Bronchial epithelial cell (primary cell): ENCODE measurements around the gene MARCHF10. TPM values are rescaled to one million over a fixed set of nuclear protein-coding genes. Genes with fewer than 3 reads are reported as not detected.
"Not testable (repeated sequence)": the region's sequence is repeated elsewhere in the genome, so short reads cannot be mapped to it uniquely, and the experiment has no call there.

Experiments used
- DNase-seq: peaks from one replicate; pipeline ENCODE4 v3.0.0-alpha.2; 2010; ENCODE audit warnings: low read depth
- FAIRE-seq: peaks from 2 replicates; lab custom pipeline; 2011; peaks lifted over from hg19 to GRCh38; lab: Jason Lieb, UNC
- H3K27me3 ChIP-seq: 2 replicates; pipeline ENCODE4 v1.5.1; 2011; ENCODE audit warnings: low read length; ENCODE audit not compliant: control insufficient read depth, insufficient read depth
- H3K36me3 ChIP-seq: 2 replicates; pipeline ENCODE4 v1.5.1; 2011; ENCODE audit warnings: low read length; ENCODE audit not compliant: control insufficient read depth, insufficient read depth
- H3K4me3 ChIP-seq: 2 replicates; pipeline ENCODE4 v1.5.1; 2011; ENCODE audit warnings: mild to moderate bottlenecking, low read depth, low read length, control low read depth
- CTCF ChIP-seq: IDR thresholded peaks from 2 replicates; pipeline ENCODE4 v1.5.1; 2011; ENCODE audit warnings: mild to moderate bottlenecking, moderate library complexity, low read length, control low read depth, inconsistent platforms; ENCODE audit not compliant: insufficient read depth, severe bottlenecking
- total RNA-seq: library from RNA; depleted of rRNA; stranded (reverse); fragments of >200 nt; gene quantifications from 2 replicates; pipeline ENCODE4 v1.2.1, GENCODE V29; 2014

The MARCHF10 gene
- total RNA-seq, 1 donor from 2014 or later, result not detected

- TF ChIP-seq CTCF, result no peak
- Histone ChIP-seq H3K4me3 (no peak overlapping the region), H3K27me3 (no peaks in the 10 kb centered on the region), H3K36me3 (no peaks in the 10 kb centered on the region)
- FAIRE-seq, result no peak
- peak; percentile 46 for DNase-seq
These were observed 44.1 kb upstream of the MARCHF10 start for GRCh38 chr17:62852195-62852594.

DNA sequence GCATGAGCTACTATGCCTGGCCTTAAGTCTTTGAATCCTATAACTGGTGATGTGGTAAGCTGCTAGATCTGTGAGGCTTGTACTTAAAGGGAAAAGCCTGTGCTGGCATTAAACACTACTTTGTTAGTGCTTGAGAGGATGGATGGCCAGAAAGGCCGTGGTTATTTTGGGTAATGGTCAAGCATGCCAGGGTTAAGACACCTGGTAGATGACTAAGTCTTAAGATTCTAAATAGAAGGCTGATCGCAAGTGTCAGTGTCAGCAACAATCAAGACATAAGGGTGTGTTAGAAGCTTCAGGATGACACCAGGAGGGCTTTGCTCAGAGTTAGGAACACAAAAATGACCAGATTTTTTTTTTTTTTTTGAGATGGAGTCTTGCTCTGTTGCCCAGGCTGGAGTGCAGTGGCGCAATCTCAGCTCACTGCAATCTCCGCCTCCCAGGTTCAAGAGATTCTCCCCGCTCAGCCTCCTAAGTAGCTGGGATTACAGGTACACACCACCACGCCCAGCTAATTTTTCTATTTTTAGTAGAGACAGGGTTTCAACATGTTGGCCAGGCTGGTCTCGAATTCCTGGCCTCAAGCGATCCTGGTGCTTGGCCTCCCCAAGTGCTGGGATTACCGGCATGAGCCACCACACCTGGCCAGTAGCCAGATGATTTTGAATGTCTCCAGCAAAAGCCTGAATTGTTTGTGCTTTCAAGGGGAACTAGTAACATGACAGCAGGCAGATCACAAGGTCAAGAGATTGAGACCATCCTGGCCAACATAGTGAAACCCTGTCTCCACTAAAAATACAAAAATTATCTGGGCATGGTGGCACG, 41.7 kb upstream of the MARCHF10 start:
- DNase-seq, FAIRE-seq, H3K4me3 ChIP-seq, H3K27me3 ChIP-seq, H3K36me3 ChIP-seq: not testable (repeated sequence)

GRCh38 chr17:62848334-62848733, 40.2 kb upstream of the MARCHF10 start:
- Histone ChIP-seq H3K27me3 (no peaks in the 10 kb centered on the region), H3K4me3 (no peak overlapping the region), H3K36me3 (no peaks in the 10 kb centered on the region)
- FAIRE-seq (no peak), DNase-seq (no peak)
- no peak for TF ChIP-seq CTCF

DNA sequence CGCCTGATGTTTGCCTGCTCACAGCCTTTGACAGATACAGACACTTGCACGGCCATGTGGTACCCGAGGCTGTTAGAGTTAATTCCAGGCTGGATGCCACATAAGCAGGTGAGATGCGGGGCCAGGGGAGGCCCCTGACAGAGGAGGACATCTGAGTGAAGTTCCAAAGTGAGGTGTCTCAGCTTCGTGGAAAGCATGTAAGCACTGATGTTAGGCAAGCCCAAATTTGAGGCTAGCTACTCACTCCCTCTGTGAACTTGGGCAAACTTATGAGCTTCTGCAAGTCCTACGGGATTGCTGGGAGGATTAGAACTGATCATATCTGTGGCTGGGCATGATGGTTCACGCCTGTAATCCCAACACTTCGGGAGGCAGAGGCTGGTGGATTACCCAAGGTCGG, 39.3 kb upstream of the MARCHF10 start:
- DNase-seq (no peak), FAIRE-seq (no peak)
- TF ChIP-seq CTCF, result no peak
- Histone ChIP-seq H3K27me3 (no peaks in the 10 kb centered on the region), H3K4me3 (no peak overlapping the region), H3K36me3 (no peaks in the 10 kb centered on the region)

- no peak for TF ChIP-seq CTCF
- no peak for DNase-seq
These were observed 32.8 kb upstream of the MARCHF10 start for GRCh38 chr17:62840871-62841270.

GRCh38 chr17:62833816-62834215, 25.7 kb upstream of the MARCHF10 start:
- H3K27me3 ChIP-seq, H3K4me3 ChIP-seq, DNase-seq, FAIRE-seq, H3K36me3 ChIP-seq: not testable (repeated sequence)

More at GRCh38 chr17:62840871-62841270, 32.8 kb upstream of the MARCHF10 start:
- no peaks in the 10 kb centered on the region for H3K36me3 ChIP-seq
- H3K27me3 ChIP-seq, result no peaks in the 10 kb centered on the region
- FAIRE-seq, result no peak
- no peak overlapping the region for H3K4me3 ChIP-seq

DNA sequence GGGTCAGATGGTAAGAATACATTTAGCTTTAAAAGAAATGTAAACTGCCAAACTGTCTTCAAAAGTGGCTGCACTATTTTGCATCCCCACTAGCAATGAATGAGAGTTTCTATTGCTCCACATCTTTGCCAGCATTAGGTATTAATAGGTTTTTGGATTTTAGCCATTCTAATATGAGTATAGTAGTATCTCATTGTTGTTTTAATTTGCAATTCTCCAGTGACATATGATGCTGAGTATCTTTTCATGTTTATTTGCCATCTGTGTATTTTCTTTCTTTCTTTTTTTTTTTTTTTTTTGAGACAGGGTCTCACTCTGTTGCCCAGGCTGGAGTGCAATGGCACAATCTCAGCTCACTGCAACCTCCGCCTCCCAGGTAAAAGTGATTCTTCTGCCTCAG, 24.3 kb upstream of the MARCHF10 start:
- DNase-seq, result no peak
- H3K4me3 ChIP-seq, result no peak overlapping the region
- no peak for FAIRE-seq
- no peaks in the 10 kb centered on the region for H3K27me3 ChIP-seq
- H3K36me3 ChIP-seq, result no peaks in the 10 kb centered on the region
- no peak for TF ChIP-seq CTCF

DNA sequence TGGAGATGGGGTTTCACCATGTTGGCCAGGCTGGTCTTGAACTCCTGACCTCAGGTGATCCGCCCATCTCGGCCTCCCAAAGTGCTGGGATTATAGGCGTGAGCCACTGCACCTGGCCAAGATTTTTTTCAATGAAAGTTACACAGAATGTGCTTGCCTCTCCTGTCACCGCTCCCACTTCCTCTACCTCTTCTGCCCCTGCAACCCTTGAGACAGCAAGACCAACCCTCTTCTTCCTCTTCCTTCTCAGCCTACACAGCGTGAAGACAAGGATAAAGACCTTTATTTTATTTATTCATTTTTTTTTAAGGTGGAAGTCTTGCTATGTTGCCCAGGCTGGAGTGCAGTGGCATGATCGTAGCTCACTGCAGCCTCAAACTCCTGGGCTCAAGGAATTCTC, 23.0 kb upstream of the MARCHF10 start:
- not testable (repeated sequence) for H3K4me3 ChIP-seq, H3K36me3 ChIP-seq, FAIRE-seq, DNase-seq, H3K27me3 ChIP-seq
